G401 (cell line): ENCODE data around the gene LYG2. TPM values are rescaled to one million over a fixed set of nuclear protein-coding genes. Genes with fewer than 3 reads are reported as not detected.
"Not testable (repeated sequence)": the region's sequence is repeated elsewhere in the genome, so short reads cannot be mapped to it uniquely, and the experiment has no call there.

Experiments used
- DNase-seq: peaks from one replicate; pipeline ENCODE4 v3.0.0-alpha.2; 2015; ENCODE audit warnings: low spot score
- in situ Hi-C: cut with HindIII; loops from 2 replicates; pipeline ENCODE4 v1.10.0; 2016; ENCODE audit warnings: low sequenced_read_pairs, mixed read lengths
- total RNA-seq: library from RNA; depleted of rRNA; stranded (reverse); fragments of >200 nt; shearing (Covaris generic); gene quantifications from 2 replicates; pipeline ENCODE4 v1.2.3, GENCODE V29; 2014; rRNA removed

LYG2 gene, protein sequence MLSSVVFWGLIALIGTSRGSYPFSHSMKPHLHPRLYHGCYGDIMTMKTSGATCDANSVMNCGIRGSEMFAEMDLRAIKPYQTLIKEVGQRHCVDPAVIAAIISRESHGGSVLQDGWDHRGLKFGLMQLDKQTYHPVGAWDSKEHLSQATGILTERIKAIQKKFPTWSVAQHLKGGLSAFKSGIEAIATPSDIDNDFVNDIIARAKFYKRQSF
- not detected in 2 replicates for total RNA-seq

DNA sequence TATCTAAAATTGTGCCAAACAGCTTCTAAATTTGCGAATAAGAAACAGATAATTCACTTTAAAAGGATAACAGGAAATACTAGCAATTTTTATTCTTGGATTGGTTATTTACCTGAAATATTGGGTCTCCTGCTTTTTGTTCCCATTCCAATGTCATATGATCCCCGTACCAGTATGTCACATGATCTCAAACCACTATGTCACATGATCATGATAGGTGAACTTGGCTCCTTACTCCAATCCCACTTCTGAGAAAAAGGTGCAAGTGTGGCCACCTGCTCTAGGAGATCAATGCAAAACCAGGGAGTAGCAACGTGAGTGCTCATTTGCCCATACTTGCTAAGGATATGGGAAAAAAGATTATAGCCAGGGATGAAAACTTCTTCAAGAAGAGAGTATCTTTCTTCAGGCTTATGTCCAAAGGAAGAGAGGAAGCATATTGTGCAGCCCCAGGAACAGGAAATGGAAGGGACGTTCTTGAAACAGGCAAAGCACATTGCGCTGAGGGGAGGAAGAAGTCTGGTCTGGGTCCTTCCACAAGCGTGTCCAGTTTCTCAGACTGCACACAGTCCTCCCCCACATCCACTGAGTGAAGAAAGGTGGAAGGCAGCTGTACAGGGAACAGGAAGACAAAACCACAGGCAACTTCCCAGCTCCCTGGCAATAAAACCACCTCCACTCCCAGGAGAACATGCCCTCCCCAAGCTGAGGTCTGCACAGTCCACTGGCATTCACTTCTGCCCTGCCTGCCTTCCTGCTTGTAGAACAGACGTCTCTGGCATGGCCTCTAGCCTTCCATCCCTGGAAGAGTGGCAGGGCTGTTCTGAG, at the start of gene LYG2:
LYG2 (minus strand) TSS at position 176 of the 828 bp plus-strand sequence. CDS start 1,406 bp downstream, outside the sequence.
- in situ Hi-C loops: no loop called here
- DNase-seq: no peak

DNA sequence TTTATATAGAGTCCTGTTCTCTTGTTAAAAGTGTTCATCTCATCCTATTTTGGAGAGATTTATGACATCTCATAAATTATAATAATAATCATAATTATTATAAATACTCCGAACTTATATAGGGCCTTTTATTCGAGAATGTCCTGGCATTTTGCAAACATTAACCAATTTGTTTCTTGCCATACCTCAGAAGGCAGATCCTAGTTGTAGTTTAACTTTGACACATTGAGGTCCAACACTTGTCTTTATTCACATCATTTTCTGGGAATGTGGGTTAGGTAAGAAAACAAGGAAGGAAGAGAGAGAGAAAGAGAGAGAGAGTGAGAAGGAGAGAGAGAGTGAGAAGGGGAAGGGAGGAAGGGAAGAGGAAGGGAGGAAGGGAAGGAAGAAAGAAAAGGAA, 45.6 kb upstream of the LYG2 start, which contains the start of gene LYG1:
LYG1 (minus strand) TSS at position 101 of the 400 bp plus-strand sequence. CDS start 5,527 bp downstream, outside the sequence.
- in situ Hi-C loops, DNase-seq: not testable (repeated sequence)

DNA sequence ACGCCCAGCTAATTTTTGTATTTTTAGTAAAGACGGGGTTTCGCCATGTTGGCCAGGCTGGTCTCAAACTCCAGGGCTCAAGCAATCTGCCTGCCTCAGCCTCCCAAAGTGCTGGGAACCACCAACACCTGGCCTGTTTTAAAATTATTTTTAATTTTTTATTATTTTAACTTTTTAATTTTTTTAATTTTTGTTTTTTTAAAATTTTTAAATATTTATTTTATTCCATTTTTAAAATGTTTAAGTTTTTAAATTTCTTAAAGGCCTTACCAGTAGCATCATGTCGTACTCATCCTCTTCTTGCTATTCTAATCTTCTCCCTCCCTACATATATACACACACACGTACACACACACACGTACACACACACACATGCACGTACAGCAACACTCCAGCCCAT, 44.1 kb upstream of the LYG2 start:
- DNase-seq: no peak
- in situ Hi-C loops: no loop called here

DNA sequence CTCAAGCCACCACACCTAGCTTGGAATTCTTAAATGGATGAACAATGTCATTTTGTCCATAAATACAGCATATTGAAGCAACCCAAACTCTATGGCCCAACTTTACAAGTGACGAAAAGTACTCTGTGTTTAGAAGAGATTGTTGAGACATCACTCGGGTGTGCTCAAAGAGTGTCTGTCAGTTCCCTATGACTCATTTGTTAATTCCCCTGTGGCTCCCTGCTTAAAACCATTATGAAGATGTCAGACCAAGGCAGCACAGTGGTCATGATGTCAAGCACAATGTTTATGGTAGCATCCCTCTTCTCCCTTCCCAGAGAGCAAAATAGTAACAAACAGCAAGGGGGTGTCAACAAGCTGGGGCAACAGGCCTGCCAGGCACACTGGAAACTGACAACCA, 42.5 kb upstream of the LYG2 start:
- no peak for DNase-seq
- in situ Hi-C loops: no loop called here

DNA sequence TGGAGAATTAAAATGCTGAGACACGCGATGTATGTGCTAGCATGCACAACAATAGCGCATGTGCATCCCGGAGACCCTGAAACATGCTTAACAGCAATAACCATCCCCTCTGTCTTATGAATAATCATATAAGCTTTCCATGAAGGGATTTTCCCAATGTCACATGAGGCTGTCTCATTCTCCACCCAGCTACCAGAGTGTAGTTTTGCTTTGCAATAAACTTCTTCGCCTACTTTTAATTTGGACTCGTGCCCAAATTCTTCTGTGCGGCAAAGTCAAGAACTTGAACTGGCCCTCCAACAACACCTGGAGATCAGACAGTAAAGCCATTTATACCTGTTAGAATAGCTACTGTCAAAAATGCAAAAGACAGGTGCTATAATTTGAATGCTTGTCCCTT, 30.1 kb upstream of the LYG2 start:
- in situ Hi-C loops: no loop called here
- DNase-seq: no peak

DNA sequence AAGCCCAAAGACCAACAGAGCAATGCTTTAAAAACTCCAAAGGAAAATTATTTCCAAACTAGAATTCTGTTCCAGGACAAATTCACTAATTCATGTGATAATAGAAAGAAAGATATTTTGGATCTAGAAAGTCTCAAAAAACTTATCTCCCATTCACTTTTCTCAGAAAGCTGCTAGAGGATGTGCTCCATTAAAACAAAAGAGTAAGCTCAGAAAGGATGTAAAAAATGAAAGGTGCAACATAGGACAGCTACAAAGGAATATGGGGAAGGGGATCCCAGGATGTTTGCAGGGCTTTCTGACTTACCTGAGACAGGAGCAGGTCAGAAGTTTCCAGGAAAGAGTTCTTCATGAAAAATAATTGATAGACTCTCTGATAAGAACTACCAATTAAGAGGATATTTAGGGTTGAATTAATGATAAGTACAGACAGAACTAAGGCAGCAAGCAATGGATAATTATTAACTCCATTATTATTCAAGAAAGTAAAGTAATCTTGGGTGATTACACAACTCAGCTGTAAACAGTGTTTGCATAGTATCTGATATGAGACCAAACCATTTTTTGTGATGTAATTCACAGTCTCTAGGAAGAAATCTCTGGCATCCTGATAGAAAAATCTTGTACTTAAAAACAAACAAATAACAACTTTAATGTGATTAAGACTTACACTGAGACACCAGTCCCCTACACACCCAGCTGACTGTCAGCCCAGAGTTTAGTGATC, 24.7 kb upstream of the LYG2 start:
- no peak for DNase-seq
- in situ Hi-C loops: no loop called here

DNA sequence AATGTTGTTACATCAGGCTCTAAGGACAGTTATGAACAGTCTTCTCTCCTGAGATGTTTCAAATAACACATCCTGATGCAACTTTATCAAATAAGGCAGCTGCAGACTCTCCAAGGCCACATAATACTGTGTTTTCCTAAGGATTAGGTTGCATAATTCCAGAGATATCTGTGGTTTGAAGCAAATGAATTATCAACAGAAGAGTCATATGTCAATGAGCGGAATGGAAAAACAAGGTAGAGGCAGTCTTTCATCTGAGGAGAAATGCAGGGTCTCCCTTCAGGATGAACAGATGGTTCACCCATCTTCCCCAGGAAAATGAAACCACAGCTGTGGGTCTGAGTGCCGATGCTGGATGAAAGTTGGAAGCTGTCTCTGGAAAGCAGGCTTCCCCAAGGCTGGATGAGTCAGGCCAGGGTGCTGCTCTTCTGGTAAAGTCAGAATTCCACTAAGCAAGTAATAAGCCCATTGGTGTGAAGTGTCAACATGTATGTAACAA, 23.4 kb upstream of the LYG2 start:
- DNase-seq: no peak
- in situ Hi-C loops: no loop called here

DNA sequence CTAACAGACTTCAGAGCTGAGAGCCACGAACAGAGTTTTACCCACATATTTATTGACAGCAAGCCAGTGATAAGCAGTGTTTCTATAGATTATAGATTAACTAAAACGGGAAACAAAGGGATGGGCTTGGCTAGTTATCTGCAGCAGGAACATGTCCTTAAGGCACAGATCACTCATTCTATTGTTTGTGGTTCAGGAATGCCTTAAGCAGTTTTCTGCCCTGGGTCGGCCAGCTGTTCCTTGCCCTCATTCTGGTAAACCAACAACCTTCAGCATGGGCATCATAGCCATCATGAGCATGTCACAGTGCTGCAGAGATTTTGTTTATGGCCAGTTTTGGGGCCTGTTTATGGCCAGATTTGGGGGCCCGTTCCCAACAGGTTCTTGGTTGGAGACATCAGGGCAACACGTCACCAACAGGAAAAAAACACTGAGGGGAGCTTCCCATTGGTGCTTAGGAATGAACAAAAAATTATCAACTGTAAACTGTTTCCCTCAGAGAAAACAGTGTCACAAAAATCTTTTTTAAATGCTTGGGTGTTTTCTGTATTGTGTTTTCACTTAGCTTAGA, 22.8 kb upstream of the LYG2 start:
- in situ Hi-C loops, DNase-seq: not testable (repeated sequence)

DNA sequence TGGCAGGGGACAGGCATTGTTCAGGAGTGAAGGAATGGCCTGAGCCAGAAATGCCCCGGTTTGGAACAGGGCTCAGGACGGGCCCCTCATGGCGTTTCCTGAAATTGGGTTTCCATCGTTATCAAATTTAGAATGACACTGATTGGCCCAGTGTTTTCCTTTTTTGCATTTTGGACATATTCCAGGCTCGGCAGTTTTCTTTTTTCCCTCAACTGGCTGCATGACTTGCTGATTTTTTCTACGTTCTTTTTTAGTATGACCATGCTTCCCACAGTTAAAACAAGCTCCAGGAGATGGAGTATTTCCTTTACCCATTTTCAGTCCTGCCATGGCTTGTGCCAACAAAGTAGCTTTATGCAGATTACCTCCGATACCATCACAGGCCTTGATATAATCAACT, 20.4 kb upstream of the LYG2 start:
- DNase-seq: no peak
- in situ Hi-C loops: no loop called here

DNA sequence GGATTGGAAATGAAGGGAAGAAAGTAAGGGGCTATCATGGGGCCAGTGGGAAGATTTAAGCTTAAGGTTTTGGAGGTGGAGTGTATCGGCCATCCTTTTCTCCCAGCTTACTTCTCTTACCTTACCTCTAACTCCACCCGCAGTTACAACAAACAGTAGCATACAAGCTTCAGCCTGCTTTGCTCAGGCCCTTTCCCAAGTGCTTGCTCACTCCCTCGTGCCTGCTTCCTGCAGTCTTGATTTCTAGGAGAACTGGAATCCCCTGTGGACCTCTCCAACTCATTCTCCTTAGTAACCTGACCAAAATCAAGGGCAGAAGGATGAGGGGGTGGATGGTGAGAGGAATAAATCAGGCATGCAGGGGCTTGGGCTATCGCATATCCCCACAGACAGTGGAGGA, 5.8 kb upstream of the LYG2 start:
- in situ Hi-C loops: no loop called here
- no peak for DNase-seq

DNA sequence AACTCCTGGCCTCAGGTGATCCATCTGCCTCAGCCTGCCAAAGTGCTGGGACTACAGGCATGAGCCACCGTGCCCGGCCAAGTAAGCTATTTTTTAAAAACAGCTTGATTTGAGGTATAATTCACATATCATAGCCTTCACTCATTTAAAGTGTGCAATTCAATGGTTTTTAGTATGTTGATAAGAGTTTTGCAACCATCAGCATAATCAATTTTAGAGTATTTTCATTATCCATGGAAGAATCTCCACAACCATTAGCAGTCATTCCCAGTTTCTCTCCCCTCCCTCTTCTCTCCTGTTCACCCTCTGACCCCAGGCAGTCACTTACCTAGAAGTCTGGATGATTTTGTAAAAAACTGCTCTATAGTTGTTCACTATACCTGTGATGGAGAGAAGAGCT, 4.7 kb upstream of the LYG2 start:
- DNase-seq: no peak
- in situ Hi-C loops: no loop called here

DNA sequence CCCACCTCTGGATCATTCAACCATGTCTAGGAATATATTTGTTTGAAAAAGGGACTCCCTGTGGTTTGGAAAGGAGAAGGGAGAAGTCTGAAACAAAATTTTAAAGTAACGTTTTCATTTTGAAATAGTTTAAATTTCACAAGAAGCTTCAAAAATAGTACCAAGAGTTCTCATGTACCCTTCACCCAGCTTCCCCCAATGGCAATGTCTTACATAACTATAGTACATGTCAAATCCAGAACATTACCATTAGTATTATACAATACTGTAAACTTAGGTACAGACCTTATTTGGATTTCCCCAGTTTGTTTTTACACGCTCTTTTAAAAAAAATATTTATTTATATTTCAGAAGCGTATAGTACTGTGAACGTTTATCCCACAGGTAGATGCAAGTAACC, 4.0 kb upstream of the LYG2 start:
- in situ Hi-C loops: no loop called here
- no peak for DNase-seq

DNA sequence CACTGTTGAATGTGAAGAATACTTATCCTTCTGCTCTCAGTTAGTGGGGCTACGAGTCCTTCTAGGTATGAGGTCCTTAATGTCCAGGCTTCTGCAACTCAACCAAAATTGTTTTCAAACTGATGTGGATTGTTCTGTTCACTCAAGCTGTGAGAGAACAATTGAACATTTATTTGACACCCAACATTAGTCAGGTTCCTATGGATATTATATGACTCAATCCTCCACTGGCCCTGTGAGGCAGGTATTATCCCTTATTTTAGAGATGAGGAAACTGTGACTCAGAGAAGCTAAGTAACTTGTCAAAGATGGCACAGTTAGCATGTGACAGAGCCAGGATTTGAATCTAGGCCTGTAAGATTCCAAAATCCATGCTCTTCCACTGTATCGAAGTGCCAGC, 1.2 kb upstream of the LYG2 start:
- in situ Hi-C loops: no loop called here
- no peak for DNase-seq

DNA sequence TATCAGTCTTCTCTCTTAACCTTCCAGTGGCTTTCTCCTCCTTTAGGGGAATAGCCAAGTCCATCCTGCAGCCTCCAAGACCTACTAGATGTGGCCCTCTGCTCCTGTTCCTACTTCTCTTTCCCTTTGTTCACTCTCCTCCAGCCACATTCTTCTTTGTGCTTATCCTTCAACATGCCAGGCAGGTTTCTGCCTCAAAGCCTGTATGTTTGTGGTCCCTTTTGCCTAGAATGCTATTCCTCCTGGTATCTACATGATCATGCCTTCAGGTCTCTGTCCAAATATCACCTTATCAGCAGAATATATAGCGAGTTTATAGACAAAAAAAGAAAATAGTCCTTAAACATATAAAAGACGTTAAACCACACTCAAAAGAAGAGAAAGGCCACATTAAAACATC, 5.5 kb downstream of the LYG2 start:
- DNase-seq: no peak
- in situ Hi-C loops: no loop called here

DNA sequence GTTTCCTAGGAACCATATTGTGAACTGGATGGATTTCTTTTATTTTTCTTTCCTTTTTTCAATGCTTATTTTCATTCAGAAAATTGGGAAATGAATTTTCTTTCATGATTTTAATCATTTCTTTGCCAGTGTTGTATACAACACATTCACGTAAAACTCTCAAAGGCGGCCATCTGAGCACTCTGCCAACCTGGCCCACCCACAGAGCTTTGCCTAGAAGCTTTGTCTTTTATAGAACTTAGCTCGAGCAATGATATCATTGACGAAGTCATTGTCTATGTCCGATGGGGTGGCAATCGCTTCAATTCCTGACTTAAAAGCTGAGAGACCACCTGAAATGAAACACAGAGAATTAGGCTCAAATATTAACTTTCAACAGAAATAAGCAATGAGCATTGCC, 13.3 kb downstream of the LYG2 start:
- in situ Hi-C loops: no loop called here
- no peak for DNase-seq

DNA sequence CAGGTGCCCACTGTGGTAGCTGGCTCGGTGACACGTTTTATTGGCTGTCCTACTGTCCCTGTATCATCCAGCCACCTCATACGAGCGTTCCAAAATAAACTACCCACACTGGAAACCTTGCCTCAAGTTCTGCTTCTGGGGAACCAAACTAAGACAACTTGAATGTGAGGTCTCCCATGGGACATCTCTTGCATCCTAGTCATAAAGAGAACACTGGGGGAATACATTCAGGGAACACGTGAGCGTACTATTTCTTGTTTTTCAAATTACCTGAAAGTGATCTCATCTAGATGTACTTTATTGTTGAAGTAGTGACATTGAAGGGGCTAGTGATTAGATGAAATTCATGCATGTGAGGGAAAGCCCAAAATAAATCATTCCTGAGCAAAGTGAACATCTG, 15.0 kb downstream of the LYG2 start:
- no peak for DNase-seq
- in situ Hi-C loops: no loop called here

DNA sequence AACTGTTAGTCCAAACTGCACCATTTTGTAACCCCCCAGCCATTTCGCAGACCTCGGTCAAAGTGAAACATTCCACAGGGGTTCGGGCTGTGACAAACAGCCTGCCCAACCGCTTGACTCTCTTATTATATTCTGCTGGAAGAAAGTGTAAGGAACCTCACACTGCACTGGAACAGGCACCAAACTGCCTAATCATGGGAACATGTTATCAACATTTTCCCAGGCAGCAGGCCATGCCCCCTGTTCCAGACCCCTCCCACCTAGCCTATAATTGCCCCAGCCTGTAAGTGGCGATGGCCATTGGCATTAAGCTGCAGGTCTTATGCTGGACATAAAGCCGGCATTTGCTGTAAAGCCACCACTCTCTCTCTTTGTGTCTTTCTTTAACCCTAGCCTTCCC, 16.9 kb downstream of the LYG2 start:
- no peak for DNase-seq
- in situ Hi-C loops: no loop called here

DNA sequence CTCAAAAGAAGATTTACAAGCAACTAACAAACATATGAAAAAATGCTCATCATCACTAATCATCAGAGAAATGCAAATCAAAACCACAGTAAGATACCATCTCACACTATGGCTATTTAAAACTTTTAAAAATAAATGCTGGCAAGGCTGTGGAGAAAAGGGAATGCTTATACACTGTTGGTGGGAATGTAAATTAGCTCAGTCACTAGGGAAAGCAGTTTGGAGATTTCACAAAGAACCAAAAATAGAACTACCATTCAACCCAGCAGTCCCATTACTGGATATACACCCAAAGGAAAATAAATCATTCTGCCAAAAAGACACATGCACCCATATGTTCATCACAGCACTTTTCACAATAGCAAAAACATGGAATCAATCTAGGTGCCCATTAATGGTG, 22.3 kb downstream of the LYG2 start:
- DNase-seq, in situ Hi-C loops: not testable (repeated sequence)

DNA sequence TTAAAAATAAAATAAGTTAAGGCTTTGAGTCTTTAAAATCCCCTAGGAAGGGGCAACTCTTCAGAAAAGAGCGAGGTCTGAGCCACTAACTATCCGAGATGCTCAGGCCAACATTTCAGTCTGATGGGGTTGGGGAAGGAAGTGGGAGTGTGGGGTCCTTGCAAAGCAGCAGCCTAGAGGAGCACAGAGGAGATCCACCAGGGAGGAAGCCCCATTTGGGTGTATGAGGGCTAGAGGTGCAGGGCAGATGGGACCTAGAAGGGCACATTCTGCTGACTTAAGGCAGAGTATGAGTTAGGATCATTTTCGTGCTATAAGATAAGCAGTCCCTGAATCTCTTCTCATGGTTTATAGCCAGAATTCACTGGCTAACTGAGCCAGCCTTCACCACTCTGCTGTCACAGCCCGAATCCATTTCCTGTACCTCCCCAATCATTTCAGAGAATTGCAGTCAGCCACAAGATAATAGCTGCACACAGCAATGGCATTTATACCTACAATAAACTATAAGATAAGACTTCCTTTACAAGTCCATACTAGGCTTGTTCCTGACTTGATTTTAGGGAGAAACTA, 37.5 kb downstream of the LYG2 start:
- DNase-seq: no peak
- in situ Hi-C loops: no loop called here
